ENCODE results near the gene ASCC3. TPM values are rescaled to one million over a fixed set of nuclear protein-coding genes. Genes with fewer than 3 reads are reported as not detected.

The ASCC3 gene
- total and polyA plus RNA-seq, 2 of the 4 experiments (the other 2 are of a cell fraction) = 25.8 to 104 TPM

GRCh38 chr6:100614933-100615332 lies 266.2 kb downstream of the ASCC3 start:
- no peak overlapping the region for H2AK9ac ChIP-seq (replicated peaks; ENCODE audit: low read depth, low read length, poor library complexity)
- no peak overlapping the region for H2AK5ac ChIP-seq (ENCODE audit: low read depth, low read length)
- H4K20me1 ChIP-seq (ENCODE audit: insufficient read depth, low read length) = no peaks in the 10 kb centered on the region
- H2BK20ac ChIP-seq (ENCODE audit: low read depth, low read length) = no peak overlapping the region
- no peak overlapping the region for H2BK15ac ChIP-seq (ENCODE audit: low read depth, low read length)
- WGBS, 2 experiments (ENCODE audit: extremely low coverage in 2 of 2, insufficient read length in 1 of 2) = 100% methylated on average over 3 of the region's 8 CpGs; no CpG with 5 or more reads in 1 of the 2 experiments
- no peak overlapping the region for H3K9ac ChIP-seq (ENCODE audit: low read depth, low read length)
- H3K79me1 ChIP-seq (ENCODE audit: low read depth in 1 of 2, low read length in 2 of 2) = peaks cover 0 to 12% of the 10 kb centered on the region in 2 experiments; a peak in 3 of 4 replicates
- H3K27me3 ChIP-seq (ENCODE audit: control insufficient read depth, insufficient read depth, low read length) = no peaks in the 10 kb centered on the region
- H4K91ac ChIP-seq (ENCODE audit: insufficient read depth, low read depth, low read length) = no peak overlapping the region
- H2BK120ac ChIP-seq (ENCODE audit: low read depth, low read length) = no peak overlapping the region
- intact Hi-C loops (cut with micrococcal nuclease) (no loop called here), dilution Hi-C loops (cut with HindIII; ENCODE audit: low sequenced_read_pairs, unreplicated experiment) (no loop called here), in situ Hi-C loops (cut with MboI; ENCODE audit: low sequenced_read_pairs) (no loop called here)
- H3K36me3 ChIP-seq (ENCODE audit: control insufficient read depth, insufficient read depth, low read length) = peaks cover 5% of the 10 kb centered on the region
- no peak for DNase-seq
- no peak overlapping the region for H3K4me3 ChIP-seq (ENCODE audit: insufficient read depth, low read depth, low read length)
- H3K9me3 ChIP-seq (ENCODE audit: control insufficient read depth, insufficient read depth, low read length) = no peaks in the 10 kb centered on the region
- CTCF ChIA-PET = no interaction called here
- no peak for ATAC-seq (ENCODE audit: low read depth)
- H3K14ac ChIP-seq (replicated peaks; ENCODE audit: low read depth, low read length) = no peak overlapping the region
- no peak for TF ChIP-seq NFE2L2 (IDR thresholded peaks at IDR 0.05; ENCODE audit: low read depth, low read length)
- no peak for TF ChIP-seq RCOR1 (IDR thresholded peaks at IDR 0.05; ENCODE audit: insufficient replicate concordance, low read length)
- TF ChIP-seq FOS (IDR thresholded peaks at IDR 0.05; ENCODE audit: low read depth, low read length) = no peak
- no peak for TF ChIP-seq CEBPB (IDR thresholded peaks at IDR 0.05; ENCODE audit: low read depth, low read length)
- TF ChIP-seq ELK1 (IDR thresholded peaks at IDR 0.05; ENCODE audit: borderline replicate concordance, low read depth, low read length) = no peak
- TF ChIP-seq SMC3 (IDR thresholded peaks at IDR 0.05; ENCODE audit: low read depth, low read length) = no peak
- TF ChIP-seq USF2 (IDR thresholded peaks at IDR 0.05; ENCODE audit: low read depth, low read length) = no peak
- no peak for TF ChIP-seq POLR2A (IDR thresholded peaks at IDR 0.05; ENCODE audit: low read depth, low read length)
- TF ChIP-seq RAD21 (IDR thresholded peaks at IDR 0.05; ENCODE audit: low read length) = no peak
- no peak for TF ChIP-seq MXI1 (IDR thresholded peaks at IDR 0.05; ENCODE audit: borderline replicate concordance, low read depth, low read length)
- no peak for TF ChIP-seq MAFK (IDR thresholded peaks at IDR 0.05; ENCODE audit: low read depth, low read length)
- no peak for TF ChIP-seq CTCF (conservative IDR thresholded peaks at IDR 0.05; ENCODE audit: low read depth, low read length)
- no peak for TF ChIP-seq MAZ (IDR thresholded peaks at IDR 0.05; ENCODE audit: borderline replicate concordance, low read depth, low read length)
- TF ChIP-seq RFX5 (IDR thresholded peaks at IDR 0.05; ENCODE audit: low read depth, low read length) = no peak
- no peak for TF ChIP-seq BHLHE40 (IDR thresholded peaks at IDR 0.05; ENCODE audit: low read depth, low read length)
- no peak for TF ChIP-seq CHD1 (IDR thresholded peaks at IDR 0.05; ENCODE audit: low read depth, low read length)
- no peak overlapping the region for H3K23ac ChIP-seq (ENCODE audit: low read depth, low read length)
- POLR2A ChIA-PET (ENCODE audit: unreplicated experiment) = no interaction called here
- H3K18ac ChIP-seq (ENCODE audit: low read depth, low read length) = no peak overlapping the region
- H4K8ac ChIP-seq (ENCODE audit: low read depth in 2 of 2, low read length in 2 of 2) = no peak overlapping the region
- H4K5ac ChIP-seq (ENCODE audit: low read depth, low read length) = no peak overlapping the region
- no peak overlapping the region for H3K27ac ChIP-seq (ENCODE audit: insufficient read depth, low read length)
- H2AFZ ChIP-seq (replicated peaks; ENCODE audit: low read length, poor library complexity) = no peak overlapping the region
- H3K4ac ChIP-seq (ENCODE audit: low read depth, low read length) = no peak overlapping the region
- no peak overlapping the region for H2BK5ac ChIP-seq (ENCODE audit: low read depth, low read length, poor library complexity, severe bottlenecking)
- no peak overlapping the region for H3K4me2 ChIP-seq (ENCODE audit: low read depth, low read length)
- H3K4me1 ChIP-seq (ENCODE audit: control insufficient read depth, insufficient read depth, low read length) = peaks cover 3% of the 10 kb centered on the region; the same call in 1 of the 2 replicates
- no TSS peak for BruUV-seq (replicated peaks)
- no peak overlapping the region for H3K56ac ChIP-seq (ENCODE audit: extremely low read depth, insufficient read depth, low read length)
- H3K9me1 ChIP-seq (ENCODE audit: insufficient read depth, low read length) = peaks cover 3% of the 10 kb centered on the region; the same call in 1 of the 2 replicates
